SU-DHL-6 (cell line): ENCODE data around the gene POLR2F.

Source experiments
- H2AFZ ChIP-seq: fragments of 200-600 bp; sonication (generic); 2 replicates; pipeline ENCODE4 v1.6.1; 2014; ENCODE audit warnings: low read depth, mild to moderate bottlenecking, moderate library complexity, mixed read lengths, antibody characterized with exemption, low read length; ENCODE audit not compliant: severe bottlenecking
- H3F3A ChIP-seq: fragments of 200-600 bp; shearing (Covaris generic); 2 replicates; pipeline ENCODE4 v1.6.0; 2016; ENCODE audit warnings: antibody characterized with exemption, mild to moderate bottlenecking; ENCODE audit not compliant: insufficient read depth
- H3K27ac ChIP-seq: fragments of 200-600 bp; sonication (generic); 2 replicates; pipeline ENCODE4 v1.5.1; 2016; ENCODE audit warnings: low read depth, mild to moderate bottlenecking, low read length, moderate library complexity, mixed read lengths
- H3K27me3 ChIP-seq: fragments of 200-600 bp; sonication (generic), shearing (Covaris generic); 2 replicates; pipeline ENCODE4 v1.6.0; 2014; ENCODE audit warnings: mild to moderate bottlenecking, low read length
- H3K36me3 ChIP-seq: fragments of 200-600 bp; sonication (generic); 2 replicates; pipeline ENCODE4 v1.6.1; 2014; ENCODE audit warnings: mild to moderate bottlenecking, low read length, mixed read lengths
- H3K4me2 ChIP-seq: fragments of 300-600, 200-600 bp; shearing (Covaris generic), sonication (generic); 2 replicates; pipeline ENCODE4 v1.6.0; 2014; ENCODE audit warnings: low read length, low read depth, mild to moderate bottlenecking; ENCODE audit not compliant: poor library complexity, severe bottlenecking
- H3K4me3 ChIP-seq: fragments of 200-600 bp; sonication (generic); 2 replicates; pipeline ENCODE4 v1.5.1; 2014; ENCODE audit warnings: antibody characterized with exemption, low read length, mild to moderate bottlenecking, mixed read lengths; ENCODE audit not compliant: insufficient read depth, poor library complexity, severe bottlenecking
- H3K79me2 ChIP-seq: fragments of 200-600 bp; sonication (generic); 2 replicates; pipeline ENCODE4 v1.6.1; 2014; ENCODE audit warnings: mild to moderate bottlenecking, low read length, moderate library complexity; ENCODE audit not compliant: insufficient read depth
- H3K9ac ChIP-seq: fragments of 200-600 bp; sonication (generic); 2 replicates; pipeline ENCODE4 v1.7.0; 2014; ENCODE audit warnings: mild to moderate bottlenecking, low read length
- H3K9me2 ChIP-seq: fragments of 200-600 bp; sonication (generic); replicated peaks from 2 replicates; pipeline ENCODE4 v1.6.1; 2014; ENCODE audit warnings: low read length; ENCODE audit not compliant: insufficient read depth
- H3K9me3 ChIP-seq: fragments of 200-600 bp; sonication (generic); 2 replicates; pipeline ENCODE4 v1.6.1; 2014; ENCODE audit warnings: low read length, mixed read lengths; ENCODE audit not compliant: insufficient read depth
- H4K20me1 ChIP-seq: fragments of 200-600 bp; sonication (generic); 2 replicates; pipeline ENCODE4 v1.6.1; 2014; ENCODE audit warnings: low read depth, mild to moderate bottlenecking, antibody characterized with exemption, low read length, moderate library complexity, mixed read lengths
- EZH2phosphoT487 ChIP-seq: fragments of 200-600 bp; sonication (generic), shearing (Covaris generic); conservative IDR thresholded peaks from 2 replicates; pipeline ENCODE4 v1.6.1; 2018; ENCODE audit warnings: mild to moderate bottlenecking, antibody characterized with exemption, low read length, moderate library complexity, mixed read lengths
- TF ChIP-seq, protein P1 (sequence below): fragments of 200-600 bp; sonication (generic); IDR thresholded peaks from one replicate; pipeline ENCODE4 v1.5.1; 2017; ENCODE audit warnings: antibody characterized with exemption, mild to moderate bottlenecking, low read length, moderate library complexity; ENCODE audit not compliant: insufficient read depth, poor library complexity, severe bottlenecking

POLR2F gene

DNA sequence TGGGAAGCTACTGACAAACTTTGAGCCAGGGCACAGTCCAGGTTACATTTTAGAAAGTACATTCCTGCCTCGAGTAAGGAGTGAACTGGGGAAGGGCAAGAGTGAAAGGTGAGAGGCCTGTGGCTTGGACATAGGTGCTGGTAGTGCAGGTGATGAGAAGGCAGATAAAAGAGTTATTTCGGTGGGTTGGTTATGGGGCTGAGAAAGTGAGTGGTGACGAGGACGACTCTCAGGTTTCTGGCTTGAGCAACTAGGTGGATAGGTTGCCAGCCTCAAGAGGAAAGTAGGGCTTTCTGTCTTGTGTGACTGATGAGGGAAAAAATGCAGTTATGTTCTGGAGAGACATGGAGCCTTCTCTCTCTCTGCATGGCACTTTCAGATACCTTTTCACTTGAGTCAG, 3.7 kb downstream of the POLR2F start:
- peaks cover 24% of the 10 kb centered on the region for H3K79me2 ChIP-seq
- no peaks in the 10 kb centered on the region for H3K9me3 ChIP-seq
- H3K27ac ChIP-seq = no peak overlapping the region
- peaks cover 6% of the 10 kb centered on the region; the same call in 1 of the 2 replicates for H3K36me3 ChIP-seq
- H4K20me1 ChIP-seq = no peaks in the 10 kb centered on the region
- TF ChIP-seq, protein P1, sequence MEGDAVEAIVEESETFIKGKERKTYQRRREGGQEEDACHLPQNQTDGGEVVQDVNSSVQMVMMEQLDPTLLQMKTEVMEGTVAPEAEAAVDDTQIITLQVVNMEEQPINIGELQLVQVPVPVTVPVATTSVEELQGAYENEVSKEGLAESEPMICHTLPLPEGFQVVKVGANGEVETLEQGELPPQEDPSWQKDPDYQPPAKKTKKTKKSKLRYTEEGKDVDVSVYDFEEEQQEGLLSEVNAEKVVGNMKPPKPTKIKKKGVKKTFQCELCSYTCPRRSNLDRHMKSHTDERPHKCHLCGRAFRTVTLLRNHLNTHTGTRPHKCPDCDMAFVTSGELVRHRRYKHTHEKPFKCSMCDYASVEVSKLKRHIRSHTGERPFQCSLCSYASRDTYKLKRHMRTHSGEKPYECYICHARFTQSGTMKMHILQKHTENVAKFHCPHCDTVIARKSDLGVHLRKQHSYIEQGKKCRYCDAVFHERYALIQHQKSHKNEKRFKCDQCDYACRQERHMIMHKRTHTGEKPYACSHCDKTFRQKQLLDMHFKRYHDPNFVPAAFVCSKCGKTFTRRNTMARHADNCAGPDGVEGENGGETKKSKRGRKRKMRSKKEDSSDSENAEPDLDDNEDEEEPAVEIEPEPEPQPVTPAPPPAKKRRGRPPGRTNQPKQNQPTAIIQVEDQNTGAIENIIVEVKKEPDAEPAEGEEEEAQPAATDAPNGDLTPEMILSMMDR = no peak
- TF ChIP-seq EZH2phosphoT487 = no peak
- no peak overlapping the region for H2AFZ ChIP-seq
- H3K9me2 ChIP-seq = no peaks in the 10 kb centered on the region
- no peaks in the 10 kb centered on the region for H3K27me3 ChIP-seq
- no peaks in the 10 kb centered on the region for H3F3A ChIP-seq
- H3K9ac ChIP-seq = no peak overlapping the region
- no peak overlapping the region for H3K4me2 ChIP-seq
- H3K4me3 ChIP-seq = no peak overlapping the region

DNA sequence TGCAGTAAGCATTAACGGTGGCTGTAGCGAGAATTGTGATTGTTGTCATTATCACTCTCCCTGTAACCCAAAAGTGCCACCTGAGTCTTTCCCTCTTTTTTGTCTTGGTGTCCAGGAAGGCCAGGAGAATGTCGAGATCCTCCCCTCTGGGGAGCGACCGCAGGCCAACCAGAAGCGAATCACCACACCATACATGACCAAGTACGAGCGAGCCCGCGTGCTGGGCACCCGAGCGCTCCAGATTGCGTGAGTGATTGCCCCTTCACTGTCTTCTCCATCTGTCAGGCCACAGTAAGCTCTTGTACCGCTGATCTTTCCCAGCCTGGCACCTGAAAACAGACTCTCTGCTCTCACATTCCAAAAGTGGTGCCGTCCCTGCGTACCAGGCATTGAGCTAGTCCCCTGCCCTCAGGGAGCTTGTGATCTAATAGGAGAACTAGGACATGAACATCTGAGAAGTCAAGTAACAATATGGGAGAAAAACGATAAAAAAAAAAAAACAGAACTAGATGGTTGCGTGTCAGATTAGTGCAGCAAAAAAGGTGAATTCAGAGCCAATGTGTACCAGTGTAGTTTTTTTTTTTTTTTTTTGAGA, 5.8 kb downstream of the POLR2F start:
- Histone ChIP-seq H3K4me2 (no peak overlapping the region), H3K27me3 (no peaks in the 10 kb centered on the region), H3K9me2 (no peaks in the 10 kb centered on the region), H3K9me3 (no peaks in the 10 kb centered on the region), H2AFZ (no peak overlapping the region), H3K27ac (no peak overlapping the region), H3K9ac (no peak overlapping the region), H4K20me1 (no peaks in the 10 kb centered on the region), H3K36me3 (peaks cover 6% of the 10 kb centered on the region; the same call in 1 of the 2 replicates), H3F3A (no peaks in the 10 kb centered on the region), H3K79me2 (peaks cover 15% of the 10 kb centered on the region), H3K4me3 (no peak overlapping the region)
- TF ChIP-seq EZH2phosphoT487 = no peak
- TF ChIP-seq, protein P1 = no peak

DNA sequence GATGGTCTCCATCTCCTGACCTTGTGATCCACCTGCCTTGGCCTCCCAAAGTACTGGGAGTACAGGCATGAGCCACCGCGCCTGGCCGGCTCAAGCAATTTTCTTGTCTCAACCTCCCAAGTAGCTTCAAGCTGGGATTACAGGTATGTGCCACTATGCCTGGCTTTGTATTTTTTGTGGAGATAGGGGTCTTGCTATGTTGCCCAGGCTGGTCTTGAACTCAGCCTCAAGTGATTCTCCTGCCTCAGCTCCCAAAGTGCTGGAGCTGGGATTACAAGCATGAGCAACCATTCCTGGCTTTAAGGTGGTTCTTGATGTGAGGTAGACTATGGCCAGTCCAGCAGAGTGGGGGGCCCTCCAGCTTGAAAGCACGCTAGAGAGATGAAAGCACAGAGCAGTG, 7.6 kb downstream of the POLR2F start:
- Histone ChIP-seq H3K9me3 (no peaks in the 10 kb centered on the region), H3K36me3 (peaks cover 6% of the 10 kb centered on the region; the same call in 1 of the 2 replicates), H3K79me2 (peaks cover 12% of the 10 kb centered on the region), H3F3A (0 out of 2 replicates have a peak, but pooled peaks cover 3% of the 10 kb centered on the region), H3K27ac (no peak overlapping the region), H3K9me2 (no peaks in the 10 kb centered on the region), H3K4me3 (no peak overlapping the region), H3K9ac (no peak overlapping the region), H3K4me2 (no peak overlapping the region), H4K20me1 (no peaks in the 10 kb centered on the region; the same call in 1 of the 2 replicates), H2AFZ (no peak overlapping the region), H3K27me3 (no peaks in the 10 kb centered on the region)
- TF ChIP-seq, protein P1 = no peak
- no peak for TF ChIP-seq EZH2phosphoT487
